SK-N-SH treated with all-trans-retinoic acid at 6 μM for 48 hours (cell line): ENCODE data around the gene HES4.

ENCODE experiments used
- ATAC-seq: fragments of 200-7000 bp; cut with Tn5 transposase; 3 replicates; pipeline ENCODE4 v1.9.1; 2020; ENCODE audit warnings: mild to moderate bottlenecking, moderate library complexity
- ARNTL ChIP-seq: fragments of 450-650 bp; formaldehyde crosslinking; IDR thresholded peaks from 2 replicates; pipeline ENCODE4 v1.5.0; 2020; ENCODE audit warnings: low read depth, mild to moderate bottlenecking, moderate library complexity, borderline replicate concordance
- BACH2 ChIP-seq: fragments of 250-450 bp; sonication (Bioruptor Pico); IDR thresholded peaks from 2 replicates; pipeline ENCODE4 v1.9.0; 2021; ENCODE audit warnings: mild to moderate bottlenecking, borderline replicate concordance
- CSDC2 ChIP-seq: fragments of 250-450 bp; sonication (Bioruptor Pico); IDR thresholded peaks from 2 replicates; pipeline ENCODE4 v1.5.0; 2020; ENCODE audit warnings: mild to moderate bottlenecking, moderate library complexity
- ESRRG ChIP-seq: fragments of 250-450 bp; sonication (Bioruptor Pico); IDR thresholded peaks from 2 replicates; pipeline ENCODE4 v1.6.1; 2021; ENCODE audit warnings: mild to moderate bottlenecking
- GLIS3 ChIP-seq: fragments of 250-450 bp; sonication (Bioruptor Pico); IDR thresholded peaks from 2 replicates; pipeline ENCODE4 v1.5.0; 2020; ENCODE audit warnings: mild to moderate bottlenecking, moderate library complexity
- ISL1 ChIP-seq: fragments of 250-450 bp; sonication (Bioruptor Pico); IDR thresholded peaks from 2 replicates; pipeline ENCODE4 v2.1.2; 2022; ENCODE audit warnings: mild to moderate bottlenecking, moderate library complexity
- OSR1 ChIP-seq: fragments of 250-450 bp; sonication (Bioruptor Pico); IDR thresholded peaks from 2 replicates; pipeline ENCODE4 v1.8.0; 2022; ENCODE audit warnings: moderate library complexity, mild to moderate bottlenecking, inconsistent platforms
- PPARA ChIP-seq: fragments of 250-450 bp; sonication (Bioruptor Pico); IDR thresholded peaks from 2 replicates; pipeline ENCODE4 v1.5.0; 2020; ENCODE audit warnings: mild to moderate bottlenecking, borderline replicate concordance
- RARB ChIP-seq: fragments of 250-450 bp; sonication (Bioruptor Pico); IDR thresholded peaks from 2 replicates; pipeline ENCODE4 v1.8.0; 2021; ENCODE audit warnings: mild to moderate bottlenecking, moderate library complexity
- SNAI2 ChIP-seq: fragments of 250-450 bp; sonication (Bioruptor Pico); IDR thresholded peaks from 2 replicates; pipeline ENCODE4 v1.5.0; 2020; ENCODE audit warnings: mild to moderate bottlenecking, moderate library complexity
- TCF4 ChIP-seq: fragments of 250-450 bp; sonication (Bioruptor Pico); IDR thresholded peaks from 2 replicates; pipeline ENCODE4 v1.8.0; 2021; ENCODE audit warnings: mild to moderate bottlenecking, moderate library complexity, borderline replicate concordance
- TOX ChIP-seq: fragments of 250-450 bp; sonication (Bioruptor Pico); IDR thresholded peaks from 2 replicates; pipeline ENCODE4 v1.8.0; 2021; ENCODE audit warnings: mild to moderate bottlenecking, moderate library complexity, borderline replicate concordance
- ZC3H10 ChIP-seq: fragments of 250-450 bp; sonication (Bioruptor Pico); IDR thresholded peaks from 2 replicates; pipeline ENCODE4 v1.5.1; 2021; ENCODE audit warnings: mild to moderate bottlenecking, moderate library complexity
- ZFP3 ChIP-seq: fragments of 250-450 bp; sonication (Bioruptor Pico); IDR thresholded peaks from 2 replicates; pipeline ENCODE4 v1.5.0; 2020; ENCODE audit warnings: mild to moderate bottlenecking, moderate library complexity
- ZFP30 ChIP-seq: fragments of 450-650 bp; formaldehyde crosslinking; IDR thresholded peaks from 2 replicates; pipeline ENCODE4 v1.5.0; 2022; ENCODE audit warnings: mild to moderate bottlenecking, moderate library complexity
- ZNF70 ChIP-seq: fragments of 450-650 bp; formaldehyde crosslinking; IDR thresholded peaks from 2 replicates; pipeline ENCODE4 v1.5.0; 2020; ENCODE audit warnings: mild to moderate bottlenecking, moderate library complexity
- ZNF8 ChIP-seq: fragments of 450-650 bp; formaldehyde crosslinking; IDR thresholded peaks from 2 replicates; pipeline ENCODE4 v1.5.0; 2020; ENCODE audit warnings: mild to moderate bottlenecking, moderate library complexity
- TF ChIP-seq, protein P1 (sequence below): fragments of 250-450 bp; sonication (Bioruptor Pico); IDR thresholded peaks from 2 replicates; pipeline ENCODE4 v1.5.0; 2020; ENCODE audit warnings: mild to moderate bottlenecking, moderate library complexity
- TF ChIP-seq, protein P2 (sequence below): fragments of 250-450 bp; sonication (Bioruptor Pico); IDR thresholded peaks from 2 replicates; pipeline ENCODE4 v1.5.1; 2021; ENCODE audit warnings: mild to moderate bottlenecking, moderate library complexity
- TF ChIP-seq, protein P3 (sequence below): fragments of 250-450 bp; sonication (Bioruptor Pico); IDR thresholded peaks from 2 replicates; pipeline ENCODE4 v1.8.0; 2021; ENCODE audit warnings: low read depth, mild to moderate bottlenecking, moderate library complexity, borderline replicate concordance
- TF ChIP-seq, protein P4 (sequence below): fragments of 250-450 bp; sonication (Bioruptor Pico); IDR thresholded peaks from 2 replicates; pipeline ENCODE4 v1.5.1; 2020; ENCODE audit warnings: low read depth, mild to moderate bottlenecking, moderate library complexity

Gene HES4

DNA sequence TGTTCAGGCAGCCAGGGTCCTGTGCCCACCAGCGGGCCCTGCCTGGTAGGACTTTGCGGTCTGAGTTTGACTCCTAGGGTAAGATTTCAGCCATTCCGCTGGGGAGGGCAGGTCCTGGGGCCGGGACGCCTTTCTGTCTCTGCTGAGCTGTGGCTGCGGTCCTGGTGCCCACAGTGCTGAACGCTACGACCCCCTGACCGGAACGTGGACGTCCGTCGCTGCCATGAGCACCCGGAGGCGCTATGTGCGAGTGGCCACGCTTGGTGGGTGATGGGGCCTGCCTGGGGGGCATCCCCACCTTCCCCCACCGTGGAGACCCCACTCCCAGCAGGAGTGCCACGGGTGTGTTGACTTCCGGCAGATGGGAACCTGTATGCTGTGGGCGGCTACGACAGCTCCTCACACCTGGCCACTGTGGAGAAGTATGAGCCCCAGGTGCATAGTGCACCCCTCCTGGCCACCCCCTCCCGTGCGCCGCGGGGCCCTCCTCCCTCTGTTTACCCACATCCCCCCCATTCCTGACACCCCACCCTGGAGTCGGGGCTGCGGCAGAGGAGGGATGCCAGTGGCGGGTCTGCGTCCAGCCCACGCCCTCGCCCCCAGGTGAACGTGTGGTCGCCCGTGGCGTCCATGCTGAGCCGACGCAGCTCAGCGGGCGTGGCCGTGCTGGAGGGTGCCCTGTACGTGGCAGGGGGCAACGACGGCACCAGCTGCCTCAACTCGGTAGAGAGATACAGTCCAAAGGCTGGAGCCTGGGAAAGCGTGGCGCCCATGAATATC, 36.0 kb downstream of the HES4 start:
- no peak for ATAC-seq
- TF ChIP-seq ZNF70 (no peak), RARB (no peak), ISL1 (no peak), ZFP3 (CRISPR knock-in tag) (no peak), ZFP30 (CRISPR knock-in tag) (no peak), SNAI2 (no peak), PPARA (CRISPR knock-in tag) (no peak), OSR1 (CRISPR knock-in tag) (no peak), ESRRG (CRISPR knock-in tag) (no peak)
- TF ChIP-seq, protein P1, sequence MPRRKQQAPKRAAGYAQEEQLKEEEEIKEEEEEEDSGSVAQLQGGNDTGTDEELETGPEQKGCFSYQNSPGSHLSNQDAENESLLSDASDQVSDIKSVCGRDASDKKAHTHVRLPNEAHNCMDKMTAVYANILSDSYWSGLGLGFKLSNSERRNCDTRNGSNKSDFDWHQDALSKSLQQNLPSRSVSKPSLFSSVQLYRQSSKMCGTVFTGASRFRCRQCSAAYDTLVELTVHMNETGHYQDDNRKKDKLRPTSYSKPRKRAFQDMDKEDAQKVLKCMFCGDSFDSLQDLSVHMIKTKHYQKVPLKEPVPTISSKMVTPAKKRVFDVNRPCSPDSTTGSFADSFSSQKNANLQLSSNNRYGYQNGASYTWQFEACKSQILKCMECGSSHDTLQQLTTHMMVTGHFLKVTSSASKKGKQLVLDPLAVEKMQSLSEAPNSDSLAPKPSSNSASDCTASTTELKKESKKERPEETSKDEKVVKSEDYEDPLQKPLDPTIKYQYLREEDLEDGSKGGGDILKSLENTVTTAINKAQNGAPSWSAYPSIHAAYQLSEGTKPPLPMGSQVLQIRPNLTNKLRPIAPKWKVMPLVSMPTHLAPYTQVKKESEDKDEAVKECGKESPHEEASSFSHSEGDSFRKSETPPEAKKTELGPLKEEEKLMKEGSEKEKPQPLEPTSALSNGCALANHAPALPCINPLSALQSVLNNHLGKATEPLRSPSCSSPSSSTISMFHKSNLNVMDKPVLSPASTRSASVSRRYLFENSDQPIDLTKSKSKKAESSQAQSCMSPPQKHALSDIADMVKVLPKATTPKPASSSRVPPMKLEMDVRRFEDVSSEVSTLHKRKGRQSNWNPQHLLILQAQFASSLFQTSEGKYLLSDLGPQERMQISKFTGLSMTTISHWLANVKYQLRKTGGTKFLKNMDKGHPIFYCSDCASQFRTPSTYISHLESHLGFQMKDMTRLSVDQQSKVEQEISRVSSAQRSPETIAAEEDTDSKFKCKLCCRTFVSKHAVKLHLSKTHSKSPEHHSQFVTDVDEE (CRISPR knock-in tag): no peak
- TF ChIP-seq, protein P2, sequence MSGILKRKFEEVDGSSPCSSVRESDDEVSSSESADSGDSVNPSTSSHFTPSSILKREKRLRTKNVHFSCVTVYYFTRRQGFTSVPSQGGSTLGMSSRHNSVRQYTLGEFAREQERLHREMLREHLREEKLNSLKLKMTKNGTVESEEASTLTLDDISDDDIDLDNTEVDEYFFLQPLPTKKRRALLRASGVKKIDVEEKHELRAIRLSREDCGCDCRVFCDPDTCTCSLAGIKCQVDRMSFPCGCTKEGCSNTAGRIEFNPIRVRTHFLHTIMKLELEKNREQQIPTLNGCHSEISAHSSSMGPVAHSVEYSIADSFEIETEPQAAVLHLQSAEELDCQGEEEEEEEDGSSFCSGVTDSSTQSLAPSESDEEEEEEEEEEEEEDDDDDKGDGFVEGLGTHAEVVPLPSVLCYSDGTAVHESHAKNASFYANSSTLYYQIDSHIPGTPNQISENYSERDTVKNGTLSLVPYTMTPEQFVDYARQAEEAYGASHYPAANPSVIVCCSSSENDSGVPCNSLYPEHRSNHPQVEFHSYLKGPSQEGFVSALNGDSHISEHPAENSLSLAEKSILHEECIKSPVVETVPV: no peak

DNA sequence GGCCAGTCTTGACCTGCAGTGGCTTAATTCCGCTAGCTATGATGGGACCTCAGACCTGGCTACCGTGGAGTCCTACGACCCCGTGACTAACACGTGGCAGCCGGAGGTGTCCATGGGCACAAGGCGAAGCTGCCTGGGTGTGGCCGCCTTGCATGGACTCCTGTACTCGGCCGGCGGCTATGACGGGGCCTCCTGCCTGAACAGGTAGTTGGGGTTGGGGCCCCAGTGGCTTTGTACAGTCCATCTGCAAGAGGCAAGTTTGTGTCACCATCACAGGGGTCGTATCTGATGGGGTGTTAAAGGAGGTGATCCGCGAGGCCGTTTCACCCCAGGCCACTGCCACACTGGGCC, 36.6 kb downstream of the HES4 start:
- ATAC-seq: no peak
- TF ChIP-seq TOX (CRISPR knock-in tag) (no peak), PPARA (CRISPR knock-in tag) (no peak), CSDC2 (no peak), ESRRG (CRISPR knock-in tag) (no peak), ZNF70 (no peak), GLIS3 (no peak), ISL1 (no peak), ARNTL (CRISPR knock-in tag) (no peak), TCF4 (CRISPR knock-in tag) (no peak), ZFP3 (CRISPR knock-in tag) (no peak), SNAI2 (no peak)
- TF ChIP-seq, protein P3, sequence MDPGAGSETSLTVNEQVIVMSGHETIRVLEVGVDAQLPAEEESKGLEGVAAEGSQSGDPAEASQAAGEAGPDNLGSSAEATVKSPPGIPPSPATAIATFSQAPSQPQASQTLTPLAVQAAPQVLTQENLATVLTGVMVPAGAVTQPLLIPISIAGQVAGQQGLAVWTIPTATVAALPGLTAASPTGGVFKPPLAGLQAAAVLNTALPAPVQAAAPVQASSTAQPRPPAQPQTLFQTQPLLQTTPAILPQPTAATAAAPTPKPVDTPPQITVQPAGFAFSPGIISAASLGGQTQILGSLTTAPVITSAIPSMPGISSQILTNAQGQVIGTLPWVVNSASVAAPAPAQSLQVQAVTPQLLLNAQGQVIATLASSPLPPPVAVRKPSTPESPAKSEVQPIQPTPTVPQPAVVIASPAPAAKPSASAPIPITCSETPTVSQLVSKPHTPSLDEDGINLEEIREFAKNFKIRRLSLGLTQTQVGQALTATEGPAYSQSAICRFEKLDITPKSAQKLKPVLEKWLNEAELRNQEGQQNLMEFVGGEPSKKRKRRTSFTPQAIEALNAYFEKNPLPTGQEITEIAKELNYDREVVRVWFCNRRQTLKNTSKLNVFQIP: no peak

DNA sequence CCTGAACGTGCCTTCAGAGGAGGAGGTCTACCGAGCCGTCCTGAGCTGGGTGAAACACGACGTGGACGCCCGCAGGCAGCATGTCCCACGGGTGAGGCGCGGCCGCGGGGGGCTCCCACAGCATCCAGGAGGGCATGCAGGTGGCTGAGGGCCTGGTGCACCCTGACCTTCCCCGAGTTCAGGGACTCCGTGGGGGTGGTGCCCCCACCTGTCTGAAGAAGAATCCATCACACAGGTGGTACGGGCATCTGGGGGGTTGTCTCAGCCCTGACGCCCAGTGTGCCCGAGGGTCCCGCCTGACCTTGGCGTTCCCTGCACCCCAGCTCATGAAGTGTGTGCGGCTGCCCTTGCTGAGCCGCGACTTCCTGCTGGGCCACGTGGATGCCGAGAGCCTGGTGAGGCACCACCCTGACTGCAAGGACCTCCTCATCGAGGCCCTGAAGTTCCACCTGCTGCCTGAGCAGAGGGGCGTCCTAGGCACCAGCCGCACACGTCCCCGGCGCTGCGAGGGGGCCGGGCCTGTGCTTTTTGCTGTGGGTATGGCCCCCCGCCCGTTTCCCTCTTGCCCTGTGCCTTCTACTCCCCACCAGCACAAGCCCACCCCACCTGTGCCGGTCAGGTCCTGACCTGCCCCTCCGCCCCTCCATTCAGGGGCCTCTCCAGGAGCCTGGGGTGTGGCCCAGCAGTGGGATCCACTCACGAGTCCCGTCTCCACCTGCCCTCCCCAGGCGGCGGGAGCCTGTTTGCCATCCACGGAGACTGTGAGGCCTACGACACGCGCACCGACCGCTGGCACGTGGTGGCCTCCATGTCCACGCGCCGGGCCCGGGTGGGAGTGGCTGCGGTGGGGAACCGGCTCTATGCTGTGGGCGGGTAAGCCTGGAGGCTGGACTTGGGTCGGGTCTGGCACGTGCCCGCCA, 37.3 kb downstream of the HES4 start:
- ATAC-seq: no peak

More for the DNA sequence above, 37.3 kb downstream of the HES4 start:
- TF ChIP-seq GLIS3: no peak
- TF ChIP-seq TCF4 (CRISPR knock-in tag): no peak
- no peak for TF ChIP-seq ZFP3 (CRISPR knock-in tag)
- TF ChIP-seq, protein P4, sequence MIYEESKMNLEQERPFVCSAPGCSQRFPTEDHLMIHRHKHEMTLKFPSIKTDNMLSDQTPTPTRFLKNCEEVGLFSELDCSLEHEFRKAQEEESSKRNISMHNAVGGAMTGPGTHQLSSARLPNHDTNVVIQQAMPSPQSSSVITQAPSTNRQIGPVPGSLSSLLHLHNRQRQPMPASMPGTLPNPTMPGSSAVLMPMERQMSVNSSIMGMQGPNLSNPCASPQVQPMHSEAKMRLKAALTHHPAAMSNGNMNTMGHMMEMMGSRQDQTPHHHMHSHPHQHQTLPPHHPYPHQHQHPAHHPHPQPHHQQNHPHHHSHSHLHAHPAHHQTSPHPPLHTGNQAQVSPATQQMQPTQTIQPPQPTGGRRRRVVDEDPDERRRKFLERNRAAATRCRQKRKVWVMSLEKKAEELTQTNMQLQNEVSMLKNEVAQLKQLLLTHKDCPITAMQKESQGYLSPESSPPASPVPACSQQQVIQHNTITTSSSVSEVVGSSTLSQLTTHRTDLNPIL (CRISPR knock-in tag): no peak
- TF ChIP-seq TOX (CRISPR knock-in tag): no peak
- TF ChIP-seq ZC3H10 (CRISPR knock-in tag): no peak
- no peak for TF ChIP-seq ZNF8
- TF ChIP-seq, protein P2: no peak
- no peak for TF ChIP-seq RARB
- TF ChIP-seq ZFP30 (CRISPR knock-in tag): no peak
- no peak for TF ChIP-seq ESRRG (CRISPR knock-in tag)
- no peak for TF ChIP-seq SNAI2
- TF ChIP-seq ZNF70: no peak
- no peak for TF ChIP-seq CSDC2
- TF ChIP-seq, protein P1 (CRISPR knock-in tag): no peak
- no peak for TF ChIP-seq BACH2
